Pancreas (tissue), 10 donors: Measurements from ENCODE around the gene NAV3. TPM values are rescaled to one million over a fixed set of nuclear protein-coding genes. Genes with fewer than 3 reads are reported as not detected.

Experiments used
- ATAC-seq, 4 donors: fragments of 200-7000 bp; cut with Tn5 transposase; one replicate each; pipeline versions ENCODE4 v1.8.0 to v1.9.1; 2020; ENCODE audit warnings: mild to moderate bottlenecking in 4 of 4, moderate library complexity in 4 of 4
- DNase-seq, 6 donors: peaks; one replicate each; pipeline ENCODE4 v3.0.0-alpha.2; 2020
- FAIRE-seq: peaks from 2 replicates; lab custom pipeline; 2012; peaks lifted over from hg19 to GRCh38; lab: Jason Lieb, UNC
- H3K27ac ChIP-seq, 4 donors: fragments of 200-600 bp; sonication (generic); 1 replicate in 3 of 4; 2 replicates in 1 of 4; pipeline versions ENCODE4 v1.5.0 to v1.8.0; 2020
- H3K27me3 ChIP-seq, 4 donors: fragments of 200-600 bp; one replicate each; pipeline ENCODE4 v1.8.0; 2021
- H3K36me3 ChIP-seq, 3 donors: fragments of 200-600 bp; sonication (generic) in 1 of 3; one replicate each; pipeline versions ENCODE4 v1.5.0 to v1.8.0; 2020 to 2021
- H3K4me1 ChIP-seq, 3 donors: fragments of 200-600 bp; one replicate each; pipeline ENCODE4 v1.8.0; 2021
- H3K4me3 ChIP-seq, 4 donors: fragments of 200-600 bp; sonication (generic) in 2 of 4; one replicate each; pipeline versions ENCODE4 v1.5.0 to v1.8.0; 2020 to 2021
- H3K9me3 ChIP-seq, 4 donors: fragments of 200-600 bp; one replicate each; pipeline ENCODE4 v1.8.0; 2021
- CTCF ChIP-seq, 4 donors: fragments of 200-600 bp; sonication (generic) in 3 of 4; IDR thresholded peaks; one replicate each; pipeline versions ENCODE4 v1.5.0 to v1.8.0; 2021; ENCODE audit warnings: antibody characterized with exemption in 4 of 4
- WGBS, 2 donors: extraction: QIAGEN DNeasy Blood & Tissue Kit; methylation state at CpG; one replicate each; pipeline ENCODE4 v1.1.7; 2013; 5-methylcytosine and 5-hydroxymethylcytosine counted together
- intact Hi-C, 3 donors: fragments of 100-400 bp; cut with DNase I; formaldehyde crosslinking; loops; one replicate each; pipeline versions ENCODE4 v1.11.1 to v1.14.2; 2022
- polyA plus RNA-seq, 2 donors: library from polyadenylated mRNA; stranded (reverse); fragments of 200-250 nt; gene quantifications; one replicate each; pipeline ENCODE4 v1.2.3, GENCODE V29; 2013
- total RNA-seq, 6 donors: library from RNA; stranded (reverse); fragmentation: NEBNext Ultra II Directional in 4 of 6; extraction: Animal tissue kit (Norgen Biotek cat#: 25700) in 4 of 6; gene quantifications; one replicate each; pipeline versions ENCODE4 v1.2.1 to v1.2.4, GENCODE V29; 2021 to 2023
- donor health status: healthy with polysubstance abuse.
- donor health status: DM: no; HTN: no; CAD: no; lungs with moderate emphysema.
- donor health status: DM: no; HTN: no; CAD: no.
- donor health status: control.
- donor health status: control.
- donor health status: Bipolar disorder and iron deficiency.
- donor health status: DM: yes; HTN: yes; CAD: no.
- donor health status: DM: no; HTN: no; CAD: no.
- donor health status: DM: no; HTN: no; CAD: no.
- donor health status: DM: yes; HTN: yes; CAD: no.

NAV3 gene
- total and polyA plus RNA-seq, 8 donors: 0.46 to 3.7 (median 0.68) TPM

DNA sequence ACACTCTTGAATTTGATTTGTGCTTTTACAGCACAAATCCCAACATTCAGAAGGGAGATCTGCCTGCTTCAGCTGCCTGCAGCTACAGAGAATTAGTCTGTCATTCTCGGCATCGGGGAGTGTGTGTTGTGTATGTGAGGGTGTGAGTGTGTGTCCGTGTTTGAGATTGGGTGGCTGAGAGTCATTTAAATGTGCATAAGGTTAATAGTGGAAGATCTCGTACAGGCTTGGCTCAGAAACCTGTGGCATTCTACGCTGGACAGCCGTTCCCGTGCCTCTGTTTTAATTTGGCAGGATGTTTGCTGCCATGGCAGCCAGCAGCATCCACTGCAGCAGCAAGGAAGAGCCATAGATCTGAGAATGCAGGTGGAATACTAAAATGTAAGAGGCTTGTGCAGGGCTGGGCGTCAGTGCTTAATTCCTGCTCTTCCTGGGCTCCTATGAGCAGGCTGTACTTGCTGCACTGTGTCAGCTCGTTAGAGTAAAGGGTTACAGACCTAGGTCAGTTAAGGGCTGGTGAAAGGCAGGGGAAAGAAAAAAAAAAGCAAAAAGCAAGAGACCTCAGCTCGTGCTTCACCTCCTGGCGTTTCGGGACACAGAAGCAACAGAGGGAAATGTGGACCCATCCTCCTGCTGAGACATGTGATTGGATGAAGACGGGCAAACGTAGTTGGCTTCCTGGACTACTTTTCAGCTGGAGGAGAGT is 205.4 kb downstream of the NAV3 start:
- no peak overlapping the region for H3K27ac ChIP-seq
- intact Hi-C loops: no loop called here
- DNase-seq: no peak

DNA sequence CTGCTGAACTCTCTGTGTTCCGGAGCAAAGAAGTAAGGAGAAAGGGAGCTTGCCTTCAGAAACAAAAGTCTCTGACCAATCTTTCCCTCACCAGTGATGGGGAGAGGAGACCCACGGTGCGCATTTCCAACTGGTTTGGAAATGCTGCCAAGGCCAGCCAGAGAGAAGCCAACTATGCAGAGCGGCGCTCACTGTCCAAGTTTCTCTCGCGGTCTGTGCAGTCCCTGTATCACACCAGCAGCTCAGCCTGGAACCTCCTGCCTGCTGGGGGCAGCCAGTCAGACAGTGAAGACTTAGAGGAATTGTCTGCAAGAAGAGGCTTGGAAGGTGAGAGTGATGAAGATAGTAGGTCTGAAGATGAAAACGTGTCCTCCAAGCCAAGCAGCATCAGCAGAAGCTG is 206.2 kb downstream of the NAV3 start:
- Histone ChIP-seq H3K9me3 (no peaks in the 10 kb centered on the region), H3K27ac (no peak overlapping the region), H3K36me3 (no peaks in the 10 kb centered on the region), H3K4me1 (no peaks in the 10 kb centered on the region), H3K27me3 (no peaks in the 10 kb centered on the region), H3K4me3 (no peak overlapping the region)
- DNase-seq (peak in 1 of 6 donors; percentile 21), ATAC-seq (no peak), FAIRE-seq (no peak)
- TF ChIP-seq CTCF (IDR thresholded peaks at IDR 0.05): no peak
- WGBS, 2 donors: 85 to 90% methylated on average over 8 of the region's 8 CpGs
- intact Hi-C loops: no loop called here

More for the DNA sequence above, 205.4 kb downstream of the NAV3 start:
- Histone ChIP-seq H3K4me3 (no peak overlapping the region), H3K27me3 (no peaks in the 10 kb centered on the region), H3K4me1 (no peaks in the 10 kb centered on the region), H3K9me3 (no peaks in the 10 kb centered on the region), H3K36me3 (no peaks in the 10 kb centered on the region)
- FAIRE-seq: no peak
- ATAC-seq: peak in 1 of 4 donors; percentile 26
- no peak for TF ChIP-seq CTCF (IDR thresholded peaks at IDR 0.05)
- WGBS, 2 donors: 33 to 48% methylated on average over 14 of the region's 14 CpGs

GRCh38 chr12:78037707-78038106 is 207.0 kb downstream of the NAV3 start:
- WGBS, 2 donors: 34 to 39% methylated on average over 2 of the region's 2 CpGs
- no peak for TF ChIP-seq CTCF (IDR thresholded peaks at IDR 0.05)
- H3K4me1 ChIP-seq: no peaks in the 10 kb centered on the region

DNA sequence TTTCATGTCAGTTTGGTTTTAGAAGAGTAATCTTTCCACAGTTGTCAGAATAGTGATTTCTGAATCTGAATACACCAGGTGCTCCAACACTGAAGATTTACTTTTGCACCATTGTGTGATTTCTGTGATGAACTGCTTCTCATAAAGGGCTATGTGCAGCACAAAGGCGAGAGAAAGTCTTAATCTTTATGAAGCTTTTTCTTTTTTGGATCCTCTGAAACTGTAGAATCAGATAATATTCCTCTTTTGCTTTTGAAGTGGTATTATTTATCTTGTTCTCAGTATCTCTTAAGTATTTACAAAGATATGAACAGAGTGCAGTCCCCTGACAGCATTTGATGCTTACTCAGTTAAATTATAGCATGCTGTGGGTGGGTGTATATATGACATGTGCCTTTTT is 207.8 kb downstream of the NAV3 start:
- no peak for ATAC-seq
- no peaks in the 10 kb centered on the region for H3K9me3 ChIP-seq
- intact Hi-C loops: no loop called here
- H3K27me3 ChIP-seq: no peaks in the 10 kb centered on the region
- H3K4me3 ChIP-seq: no peak overlapping the region
- H3K36me3 ChIP-seq: no peaks in the 10 kb centered on the region
- no peak for DNase-seq
- TF ChIP-seq CTCF (IDR thresholded peaks at IDR 0.05): no peak
- no peaks in the 10 kb centered on the region for H3K4me1 ChIP-seq
- H3K27ac ChIP-seq: no peak overlapping the region
- no peak for FAIRE-seq
- 55 to 62% methylated on average over 1 of the region's 1 CpG for WGBS, 2 donors

More at GRCh38 chr12:78037707-78038106, 207.0 kb downstream of the NAV3 start:
- ATAC-seq (no peak), DNase-seq (no peak), FAIRE-seq (no peak)
- Histone ChIP-seq H3K36me3 (no peaks in the 10 kb centered on the region), H3K27me3 (no peaks in the 10 kb centered on the region), H3K9me3 (no peaks in the 10 kb centered on the region), H3K4me3 (no peak overlapping the region), H3K27ac (no peak overlapping the region)
- intact Hi-C loops: no loop called here

DNA sequence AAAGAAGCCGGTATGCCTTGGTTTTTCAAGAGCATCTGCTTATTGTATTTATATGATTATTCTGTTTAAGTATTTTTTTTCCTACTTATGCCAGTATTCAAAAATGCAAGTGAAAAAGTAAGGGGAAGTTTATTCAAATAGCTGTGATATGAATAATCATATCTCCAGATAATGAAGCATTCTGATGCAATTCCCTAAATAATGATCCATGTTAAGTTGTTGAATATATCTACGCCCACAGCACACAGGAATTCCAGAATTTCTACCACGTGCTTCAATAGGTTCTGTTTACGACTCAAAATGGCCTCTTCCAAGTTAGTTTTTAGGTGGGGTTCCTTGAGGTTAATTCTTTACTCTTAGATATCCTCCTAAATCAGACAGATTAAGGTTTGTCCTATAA is 208.3 kb downstream of the NAV3 start:
- DNase-seq (no peak), ATAC-seq (no peak), FAIRE-seq (no peak)
- Histone ChIP-seq H3K27ac (no peak overlapping the region), H3K4me3 (no peak overlapping the region), H3K27me3 (no peaks in the 10 kb centered on the region), H3K4me1 (no peaks in the 10 kb centered on the region), H3K36me3 (no peaks in the 10 kb centered on the region), H3K9me3 (no peaks in the 10 kb centered on the region)
- 62 to 78% methylated on average over 4 of the region's 4 CpGs for WGBS, 2 donors
- TF ChIP-seq CTCF (IDR thresholded peaks at IDR 0.05): no peak
- intact Hi-C loops: no loop called here
